HCT116 (cell line): Measurements from ENCODE around the gene FBXO46. TPM values are rescaled to one million over a fixed set of nuclear protein-coding genes. Genes with fewer than 3 reads are reported as not detected.

Source experiments
- ATAC-seq: fragments of 200-7000 bp; cut with Tn5 transposase; 2 replicates; pipeline ENCODE4 v1.9.1; 2020; ENCODE audit warnings: mild to moderate bottlenecking, moderate library complexity
- BruUV-seq: library from RNA; stranded (reverse); fragments of 400-500 nt; replicated peaks from 2 replicates; lab custom pipeline; 2021; lab: Mats Ljungman, UMichigan
- CTCF ChIA-PET: fragments of 300-600 bp; sonication (Branson Sonifier 250); formaldehyde crosslinking; loops from one replicate; lab custom pipeline; 2021; ENCODE audit warnings: antibody characterized with exemption; lab: Charles Lee
- POLR2A ChIA-PET: fragments of 300-600, 350-600 bp; sonication (Branson Sonifier 250); formaldehyde crosslinking; loops from one replicate; lab custom pipeline; 2021; ENCODE audit warnings: antibody characterized with exemption; lab: Charles Lee
- RAD21 ChIA-PET, 2 experiments: fragments of 300-600 bp; sonication (Branson Sonifier 250); formaldehyde crosslinking; loops; one replicate each; lab custom pipeline; 2023; ENCODE audit warnings: low total read pairs in 2 of 2; ENCODE audit not compliant: uncharacterized antibody in 2 of 2, unreplicated experiment in 2 of 2, low non-redundant PET in 1 of 2; lab: Charles Lee
- DNase-seq: peaks from one replicate; pipeline ENCODE4 v3.0.0-alpha.2; 2010; ENCODE audit warnings: low read depth, low spot score
- H2AFZ ChIP-seq: fragments of 200-600 bp; shearing (Covaris generic), sonication (generic); 2 replicates; pipeline ENCODE4 v1.6.1; 2017; ENCODE audit warnings: low read depth, mixed run types, mixed read lengths, antibody characterized with exemption, low read length; ENCODE audit not compliant: poor library complexity, severe bottlenecking
- H3K27ac ChIP-seq: 2 replicates; pipeline ENCODE4 v1.5.1; 2012; ENCODE audit warnings: low read depth, low read length
- H3K27me3 ChIP-seq: fragments of 200-600 bp; sonication (generic); 2 replicates; pipeline ENCODE4 v1.6.1; 2016; ENCODE audit warnings: mixed run types, low read length, mixed read lengths; ENCODE audit not compliant: insufficient read depth
- H3K36me3 ChIP-seq, 2 experiments: fragments of 200-500 bp in 1 of 2; fragments of 200-600 bp in 1 of 2; sonication (Bioruptor generic) in 1 of 2; sonication (generic) in 1 of 2; 2 replicates each; pipeline versions ENCODE4 v1.5.1 to v1.6.1; 2014 to 2016; ENCODE audit warnings: low read length in 2 of 2, inconsistent platforms in 1 of 2, mixed read lengths in 1 of 2, mixed run types in 1 of 2; ENCODE audit not compliant: insufficient read depth in 2 of 2, control insufficient read depth in 1 of 2
- H3K4me1 ChIP-seq, 2 experiments: fragments of 200-600 bp in 1 of 2; sonication (generic) in 1 of 2; 2 replicates each; pipeline versions ENCODE4 v1.5.1 to v1.6.1; 2012 to 2017; ENCODE audit warnings: low read length in 2 of 2, inconsistent platforms in 1 of 2, mild to moderate bottlenecking in 1 of 2, mixed read lengths in 1 of 2, mixed run types in 1 of 2, moderate library complexity in 1 of 2; ENCODE audit not compliant: insufficient read depth in 2 of 2, control insufficient read depth in 1 of 2
- H3K4me2 ChIP-seq: fragments of 200-600 bp; sonication (generic); 2 replicates; pipeline ENCODE4 v1.6.1; 2017; ENCODE audit warnings: mixed run types, low read length, mixed read lengths
- H3K4me3 ChIP-seq, 2 experiments: fragments of 200-600 bp in 1 of 2; sonication (generic) in 1 of 2; replicated peaks in 1 of 2; 2 replicates each; pipeline ENCODE4 v1.5.1; 2011 to 2016; ENCODE audit warnings: low read length in 2 of 2, control low read depth in 1 of 2, low read depth in 1 of 2, mild to moderate bottlenecking in 1 of 2, mixed read lengths in 1 of 2, mixed run types in 1 of 2
- H3K79me2 ChIP-seq: fragments of 200-600 bp; sonication (generic); 2 replicates; pipeline ENCODE4 v1.6.1; 2017; ENCODE audit warnings: mild to moderate bottlenecking, mixed run types, low read length, moderate library complexity, mixed read lengths; ENCODE audit not compliant: insufficient read depth
- H3K9ac ChIP-seq: fragments of 200-600 bp; sonication (generic); 2 replicates; pipeline ENCODE4 v1.6.1; 2016; ENCODE audit warnings: low read length, mixed read lengths
- H3K9me2 ChIP-seq: fragments of 200-600 bp; sonication (generic), shearing (Covaris generic); 2 replicates; pipeline ENCODE4 v1.6.1; 2017; ENCODE audit warnings: mixed run types, mild to moderate bottlenecking, moderate library complexity; ENCODE audit not compliant: insufficient read depth
- H3K9me3 ChIP-seq, 2 experiments: fragments of 200-500 bp in 1 of 2; fragments of 200-600 bp in 1 of 2; sonication (Bioruptor generic) in 1 of 2; sonication (generic) in 1 of 2; 2 replicates each; pipeline ENCODE4 v1.6.1; 2014 to 2017; ENCODE audit warnings: low read length in 2 of 2, mixed read lengths in 2 of 2, inconsistent platforms in 1 of 2, low read depth in 1 of 2, mild to moderate bottlenecking in 1 of 2, mixed run types in 1 of 2, moderate library complexity in 1 of 2; ENCODE audit not compliant: control insufficient read depth in 1 of 2, insufficient read depth in 1 of 2
- H4K20me1 ChIP-seq: fragments of 200-600 bp; sonication (generic), shearing (Covaris generic); 2 replicates; pipeline ENCODE4 v1.6.1; 2017; ENCODE audit warnings: mixed run types, mild to moderate bottlenecking, moderate library complexity; ENCODE audit not compliant: insufficient read depth
- ATF3 ChIP-seq: IDR thresholded peaks from 2 replicates; pipeline ENCODE4 v1.6.1; 2012
- CBX3 ChIP-seq: IDR thresholded peaks from 2 replicates; pipeline ENCODE4 v1.6.1; 2012; ENCODE audit warnings: low read depth
- CEBPB ChIP-seq: IDR thresholded peaks from 2 replicates; pipeline ENCODE4 v1.6.1; 2012; ENCODE audit warnings: low read depth
- CTCF ChIP-seq, 3 experiments: fragments of 200-600 bp in 1 of 3; sonication (generic) in 1 of 3; IDR thresholded peaks in 2 of 3; conservative IDR thresholded peaks in 1 of 3; 2 replicates each; pipeline ENCODE4 v1.5.1; 2012 to 2017; ENCODE audit warnings: low read depth in 2 of 3, low read length in 2 of 3, antibody characterized with exemption in 1 of 3, borderline replicate concordance in 1 of 3, control low read depth in 1 of 3, mild to moderate bottlenecking in 1 of 3, mixed read lengths in 1 of 3, mixed run types in 1 of 3, moderate library complexity in 1 of 3; ENCODE audit not compliant: insufficient read depth in 1 of 3
- EGR1 ChIP-seq: IDR thresholded peaks from 2 replicates; pipeline ENCODE4 v1.6.1; 2012; ENCODE audit warnings: low read depth
- ELF1 ChIP-seq: IDR thresholded peaks from 2 replicates; pipeline ENCODE4 v1.6.1; 2012; ENCODE audit warnings: low read depth, borderline replicate concordance
- EZH2 ChIP-seq: fragments of 200-600 bp; sonication (generic); IDR thresholded peaks from 2 replicates; pipeline ENCODE4 v1.6.1; 2017; ENCODE audit warnings: antibody characterized with exemption, mixed run types
- FOSL1 ChIP-seq: IDR thresholded peaks from 2 replicates; pipeline ENCODE4 v1.6.1; 2012; ENCODE audit warnings: low read depth
- JUND ChIP-seq: IDR thresholded peaks from 2 replicates; pipeline ENCODE4 v1.6.1; 2012
- POLR2A ChIP-seq: IDR thresholded peaks from 2 replicates; pipeline ENCODE4 v1.7.0; 2011; ENCODE audit warnings: borderline replicate concordance; ENCODE audit not compliant: insufficient read depth, insufficient read length; ENCODE audit errors: extremely low read depth
- RAD21 ChIP-seq: IDR thresholded peaks from 2 replicates; pipeline ENCODE4 v1.6.1; 2012; ENCODE audit warnings: low read depth, mild to moderate bottlenecking
- REST ChIP-seq: IDR thresholded peaks from 2 replicates; pipeline ENCODE4 v1.6.1; 2012; ENCODE audit warnings: low read depth
- SIN3A ChIP-seq: IDR thresholded peaks from 2 replicates; pipeline ENCODE4 v1.6.1; 2012; ENCODE audit warnings: low read depth
- SP1 ChIP-seq: IDR thresholded peaks from 2 replicates; pipeline ENCODE4 v1.6.1; 2012; ENCODE audit warnings: low read depth
- TCF7L2 ChIP-seq: IDR thresholded peaks from 2 replicates; pipeline ENCODE4 v1.7.0; 2011; ENCODE audit warnings: borderline replicate concordance, inconsistent platforms; ENCODE audit not compliant: insufficient read depth, insufficient read length; ENCODE audit errors: extremely low read depth
- YY1 ChIP-seq: IDR thresholded peaks from 2 replicates; pipeline ENCODE4 v1.6.1; 2011; ENCODE audit warnings: low read length, low read depth, moderate library complexity, mild to moderate bottlenecking; ENCODE audit not compliant: insufficient replicate concordance; ENCODE audit errors: extremely low read depth
- ZBTB33 ChIP-seq: IDR thresholded peaks from 2 replicates; pipeline ENCODE4 v1.6.1; 2011; ENCODE audit warnings: mild to moderate bottlenecking, low read length, moderate library complexity; ENCODE audit not compliant: insufficient replicate concordance; ENCODE audit errors: extremely low read depth
- ZFX ChIP-seq: fragments of 450-650 bp; IDR thresholded peaks from 2 replicates; pipeline ENCODE4 v1.6.1; 2017
- ZNF274 ChIP-seq: fragments of 200-500 bp; sonication (Bioruptor generic); IDR thresholded peaks from 2 replicates; pipeline ENCODE4 v1.6.1; 2014; ENCODE audit warnings: mild to moderate bottlenecking, low read depth, low read length, inconsistent platforms
- intact Hi-C: fragments of 100-400 bp; cut with micrococcal nuclease; formaldehyde crosslinking; loops from 2 replicates; pipeline ENCODE4 v1.10.0; 2022
- total RNA-seq: library from RNA; stranded (reverse); gene quantifications from one replicate; pipeline ENCODE4 v1.2.1, GENCODE V29; 2021; ENCODE audit not compliant: unreplicated experiment

Gene FBXO46
- total RNA-seq, 1 experiment from 2014 or later: 31.7 TPM

GRCh38 chr19:45681391-45682015, 49.2 kb downstream of the FBXO46 start:
- Histone ChIP-seq H3K4me1 (peaks cover 17 to 35% of the 10 kb centered on the region in 2 experiments), H3K36me3 (peaks cover 8 to 14% of the 10 kb centered on the region in 2 experiments; a peak in 3 of 4 replicates), H3K9ac (peak overlapping the region; percentile 61), H3K9me3 (no peaks in the 10 kb centered on the region), H3K9me2 (no peaks in the 10 kb centered on the region), H3K4me2 (peak overlapping the region; percentile 88), H3K27me3 (no peaks in the 10 kb centered on the region), H3K4me3 (peak overlapping the region; percentile 28 to 56), H3K79me2 (no peaks in the 10 kb centered on the region), H2AFZ (no peak overlapping the region), H4K20me1 (no peaks in the 10 kb centered on the region), H3K27ac (peak overlapping the region; percentile 82)
- CTCF ChIA-PET: interaction anchor here (0.8 to 3.3 kb wide), 6 partner anchors 10 to 91 kb away, joined by 3 to 18 read pairs (median 4); partner anchors contain the start of genes QPCTL and SNRPD2
- DNase-seq (peak; percentile 71), ATAC-seq (peak; percentile 74)
- intact Hi-C loops: no loop called here
- RAD21 ChIA-PET: no interaction called here
- no TSS peak for BruUV-seq
- POLR2A ChIA-PET: interaction anchor here (1.0 to 2.0 kb wide), 5 partner anchors 10 to 88 kb away, joined by 3 to 12 read pairs (median 7); partner anchors contain the start of genes QPCTL and SNRPD2
- TF ChIP-seq POLR2A (no peak), SIN3A (no peak), REST (no peak), ZFX (peak; percentile 37; the same call in 1 of the 2 replicates), ATF3 (no peak), ZNF274 (no peak), ELF1 (no peak), EZH2 (no peak), JUND (no peak), EGR1 (peak; percentile 79), TCF7L2 (no peak), CEBPB (no peak), ZBTB33 (no peak), YY1 (peak; percentile 77), FOSL1 (no peak), RAD21 (peak; percentile 71), CBX3 (0 out of 2 replicates have a peak, but pooled peaks have one; percentile 45), SP1 (no peak), CTCF (IDR thresholded peaks at IDR 0.05 in 2 of 3, conservative IDR thresholded peaks at IDR 0.05 in 1 of 3; ENCODE audit: borderline replicate concordance in 1 of 3, insufficient read depth in 1 of 3, low read depth in 2 of 3, low read length in 2 of 3) (peak; percentile 78 to 95 (median 89))
